Mesothelial cell of epicardium (in vitro differentiated cells): Measurements from ENCODE around the gene SHC3. TPM values are rescaled to one million over a fixed set of nuclear protein-coding genes. Genes with fewer than 3 reads are reported as not detected.

Experiments used
- DNase-seq, 2 experiments: peaks; one replicate each; pipeline ENCODE4 v3.0.0; 2021; ENCODE audit warnings: low spot score in 2 of 2; ENCODE audit not compliant: unreplicated experiment in 2 of 2
- H3K27ac Mint-ChIP-seq: 2 replicates; pipeline ENCODE4 v1.8.0; 2021; ENCODE audit warnings: mixed read lengths
- H3K27me3 Mint-ChIP-seq: 2 replicates; pipeline ENCODE4 v1.8.0; 2021; ENCODE audit warnings: low read depth, mixed read lengths
- H3K36me3 Mint-ChIP-seq: 2 replicates; pipeline ENCODE4 v1.8.0; 2021; ENCODE audit warnings: mixed read lengths
- H3K4me1 Mint-ChIP-seq: 2 replicates; pipeline ENCODE4 v1.8.0; 2021; ENCODE audit warnings: mixed read lengths
- H3K4me3 Mint-ChIP-seq: 2 replicates; pipeline ENCODE4 v1.8.0; 2021; ENCODE audit warnings: mild to moderate bottlenecking, moderate library complexity, mixed read lengths
- H3K9me3 Mint-ChIP-seq: 2 replicates; pipeline ENCODE4 v1.8.0; 2021; ENCODE audit warnings: mixed read lengths
- total RNA-seq: library from RNA; stranded (reverse); gene quantifications from 3 replicates; pipeline ENCODE4 v1.2.1, GENCODE V29; 2021
- TF ChIP-seq, protein P1 (sequence below): fragments of 200-600 bp; sonication (generic); IDR thresholded peaks from one replicate; pipeline ENCODE4 v1.5.0; 2021; ENCODE audit warnings: antibody characterized with exemption; ENCODE audit not compliant: unreplicated experiment

SHC3 gene
- total RNA-seq, 1 donor from 2014 or later = 2.1 TPM

DNA sequence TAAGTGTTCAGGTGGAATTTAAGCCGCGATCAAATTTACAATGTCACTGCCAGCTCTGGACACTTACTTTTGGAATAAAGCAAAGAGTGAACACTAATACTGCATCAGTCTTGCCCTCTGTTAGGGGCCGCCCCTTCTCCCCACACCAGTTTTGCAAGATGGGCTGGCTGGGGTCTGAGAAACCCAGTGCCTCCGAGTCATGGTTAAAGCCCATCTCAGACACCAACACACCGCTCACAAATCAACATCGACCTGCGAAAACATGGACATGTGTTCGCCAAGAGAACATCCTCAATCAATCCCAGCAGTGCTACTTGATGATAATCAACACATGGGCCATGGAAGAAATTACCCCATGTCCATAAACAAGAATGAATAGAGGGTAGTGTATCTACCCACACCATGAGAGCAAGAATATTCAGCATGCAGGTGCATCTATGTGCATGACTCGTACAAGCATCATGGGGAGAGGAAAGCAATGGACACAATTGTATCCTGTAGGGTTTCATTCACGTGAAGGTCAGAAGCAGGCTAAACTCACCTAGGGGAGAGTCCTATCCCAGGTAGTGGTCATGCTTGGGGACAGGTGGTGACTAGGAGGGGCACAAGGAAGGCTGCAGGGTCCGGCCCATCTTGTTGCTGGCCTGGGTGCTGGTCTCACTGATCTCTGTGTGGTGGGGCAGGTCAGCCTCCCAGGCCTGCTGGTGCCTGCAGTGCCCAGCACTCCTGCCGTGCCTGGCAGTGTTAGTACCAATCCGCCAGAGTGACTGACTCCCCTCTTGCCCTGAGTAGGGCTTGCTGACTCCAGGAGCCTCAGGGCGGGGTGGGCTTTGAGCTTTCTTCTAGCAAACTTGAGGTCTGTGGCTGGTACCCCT, 182.3 kb downstream of the SHC3 start:
- TF ChIP-seq, protein P1, sequence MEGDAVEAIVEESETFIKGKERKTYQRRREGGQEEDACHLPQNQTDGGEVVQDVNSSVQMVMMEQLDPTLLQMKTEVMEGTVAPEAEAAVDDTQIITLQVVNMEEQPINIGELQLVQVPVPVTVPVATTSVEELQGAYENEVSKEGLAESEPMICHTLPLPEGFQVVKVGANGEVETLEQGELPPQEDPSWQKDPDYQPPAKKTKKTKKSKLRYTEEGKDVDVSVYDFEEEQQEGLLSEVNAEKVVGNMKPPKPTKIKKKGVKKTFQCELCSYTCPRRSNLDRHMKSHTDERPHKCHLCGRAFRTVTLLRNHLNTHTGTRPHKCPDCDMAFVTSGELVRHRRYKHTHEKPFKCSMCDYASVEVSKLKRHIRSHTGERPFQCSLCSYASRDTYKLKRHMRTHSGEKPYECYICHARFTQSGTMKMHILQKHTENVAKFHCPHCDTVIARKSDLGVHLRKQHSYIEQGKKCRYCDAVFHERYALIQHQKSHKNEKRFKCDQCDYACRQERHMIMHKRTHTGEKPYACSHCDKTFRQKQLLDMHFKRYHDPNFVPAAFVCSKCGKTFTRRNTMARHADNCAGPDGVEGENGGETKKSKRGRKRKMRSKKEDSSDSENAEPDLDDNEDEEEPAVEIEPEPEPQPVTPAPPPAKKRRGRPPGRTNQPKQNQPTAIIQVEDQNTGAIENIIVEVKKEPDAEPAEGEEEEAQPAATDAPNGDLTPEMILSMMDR = no peak
- DNase-seq = no peak
- H3K4me3 Mint-ChIP-seq = no peak overlapping the region
- H3K27me3 Mint-ChIP-seq = peaks cover 12% of the 10 kb centered on the region
- no peak overlapping the region for H3K27ac Mint-ChIP-seq
- H3K4me1 Mint-ChIP-seq = peaks cover 45% of the 10 kb centered on the region
- H3K36me3 Mint-ChIP-seq = no peaks in the 10 kb centered on the region
- H3K9me3 Mint-ChIP-seq = no peaks in the 10 kb centered on the region

DNA sequence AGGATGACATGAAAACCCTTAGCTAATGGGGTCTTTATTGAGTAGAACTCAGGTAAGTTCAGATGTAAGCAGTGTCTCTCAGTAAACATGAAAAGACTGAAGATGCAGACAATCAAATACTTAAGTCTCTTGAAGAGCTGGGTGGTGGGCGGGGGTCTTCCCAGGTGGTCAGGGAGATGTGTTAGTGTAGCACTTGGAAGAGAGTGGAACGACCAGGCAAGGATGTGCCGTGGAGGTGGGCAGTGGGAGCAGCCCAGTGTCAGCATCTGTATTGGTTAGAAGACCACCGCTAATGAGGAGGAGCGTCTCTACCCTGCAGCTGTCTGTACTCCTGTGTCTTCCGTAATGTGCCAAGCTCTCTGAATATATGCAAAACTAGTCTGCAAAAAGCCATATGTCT, 183.0 kb downstream of the SHC3 start:
- peak overlapping the region; percentile 85 for H3K4me3 Mint-ChIP-seq
- no peaks in the 10 kb centered on the region for H3K9me3 Mint-ChIP-seq
- H3K27me3 Mint-ChIP-seq = peaks cover 12% of the 10 kb centered on the region
- no peaks in the 10 kb centered on the region for H3K36me3 Mint-ChIP-seq
- DNase-seq = no peak
- TF ChIP-seq, protein P1 = no peak
- peaks cover 42% of the 10 kb centered on the region for H3K4me1 Mint-ChIP-seq
- no peak overlapping the region for H3K27ac Mint-ChIP-seq

DNA sequence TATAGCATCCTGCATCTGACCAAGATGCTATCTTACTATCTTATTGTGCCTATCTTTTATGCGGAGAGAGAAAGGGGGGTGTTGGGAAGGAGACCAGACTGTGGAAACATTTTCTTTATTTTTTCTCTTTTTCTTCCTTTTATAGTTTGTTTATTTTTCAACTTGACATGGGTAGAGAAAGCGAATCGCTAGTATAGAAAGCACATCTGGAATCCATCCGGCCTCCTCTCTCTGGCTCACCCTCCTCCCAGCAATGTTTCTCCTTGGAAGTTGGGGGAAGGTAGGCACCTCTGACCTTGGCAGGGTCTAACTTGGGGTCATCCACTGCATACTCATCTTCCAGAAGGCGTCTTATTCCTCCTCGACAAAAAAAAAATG, 183.4 kb downstream of the SHC3 start:
- H3K36me3 Mint-ChIP-seq = no peaks in the 10 kb centered on the region
- TF ChIP-seq, protein P1 = no peak
- peak overlapping the region; percentile 85 for H3K4me3 Mint-ChIP-seq

DNA sequence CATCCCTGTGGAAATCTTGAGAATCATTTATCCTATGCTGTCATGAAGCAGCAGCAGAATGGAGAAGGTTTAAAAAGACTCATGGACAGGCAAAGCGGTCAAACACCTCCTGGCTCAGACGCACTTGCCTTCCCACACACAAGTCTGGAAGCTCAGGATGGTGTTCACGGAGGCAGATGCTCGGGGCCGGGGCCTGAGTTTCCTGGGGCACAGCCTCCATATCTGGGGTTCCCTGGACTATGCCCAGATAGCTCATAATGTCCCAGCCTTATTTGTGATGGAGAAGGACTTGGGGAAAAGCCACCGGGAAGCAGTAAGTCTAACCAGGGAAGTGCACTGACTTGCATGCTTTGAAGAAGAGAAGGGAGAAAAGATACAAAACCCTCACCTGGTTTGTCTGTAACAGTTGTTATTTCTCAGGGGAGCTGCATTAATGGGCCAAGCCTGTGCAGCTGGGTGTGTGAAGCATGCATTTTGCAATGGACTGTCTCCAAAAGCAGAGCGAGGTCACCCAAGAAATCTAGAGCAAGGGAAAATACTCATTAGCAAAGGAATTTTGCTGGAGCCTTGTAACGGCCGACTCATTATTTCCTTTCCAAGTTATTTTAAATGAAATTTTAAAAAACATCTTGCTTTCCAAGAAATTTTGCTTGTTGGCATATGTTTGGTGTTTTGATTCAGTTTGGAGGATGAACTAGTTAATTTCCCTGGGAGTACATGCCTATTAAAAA, 184.0 kb downstream of the SHC3 start:
- peak overlapping the region; percentile 85 for H3K4me3 Mint-ChIP-seq
- H3K4me1 Mint-ChIP-seq = peaks cover 40% of the 10 kb centered on the region
- TF ChIP-seq, protein P1 = no peak
- H3K27me3 Mint-ChIP-seq = peaks cover 12% of the 10 kb centered on the region
- no peaks in the 10 kb centered on the region for H3K36me3 Mint-ChIP-seq
- H3K9me3 Mint-ChIP-seq = no peaks in the 10 kb centered on the region
- H3K27ac Mint-ChIP-seq = peak overlapping the region; percentile 62
- no peak for DNase-seq

More for the DNA sequence above, 183.4 kb downstream of the SHC3 start:
- no peaks in the 10 kb centered on the region for H3K9me3 Mint-ChIP-seq
- H3K27me3 Mint-ChIP-seq = peaks cover 12% of the 10 kb centered on the region
- DNase-seq = no peak
- peaks cover 41% of the 10 kb centered on the region for H3K4me1 Mint-ChIP-seq
- H3K27ac Mint-ChIP-seq = peak overlapping the region; percentile 36

DNA sequence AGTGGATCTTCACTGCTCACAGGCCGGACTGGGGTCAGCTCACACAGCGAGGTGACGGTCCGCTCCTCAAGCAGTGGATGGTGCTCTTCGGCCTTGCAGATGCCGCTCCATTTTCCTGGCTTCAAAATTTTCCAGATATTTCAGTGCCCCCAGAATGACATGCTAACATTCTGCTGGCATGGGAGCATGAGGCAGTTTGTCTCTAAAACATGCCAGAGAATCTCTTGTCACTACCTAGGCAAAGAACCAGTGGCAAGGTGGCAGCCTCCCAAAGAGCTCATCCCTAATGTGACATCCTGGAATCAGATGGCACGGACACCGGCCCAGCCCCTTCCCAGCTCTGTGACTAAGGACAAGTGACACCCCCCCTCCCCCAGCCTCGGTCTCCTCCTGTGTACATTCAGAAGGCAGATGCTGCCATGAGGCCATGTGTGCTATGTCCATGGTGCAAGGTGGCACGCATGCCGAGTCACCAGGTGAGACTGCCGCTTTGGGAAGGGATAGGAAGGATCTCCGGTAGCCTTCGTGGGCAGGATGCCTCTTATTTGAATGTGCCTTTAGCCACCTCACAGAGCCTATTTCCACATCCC, 184.7 kb downstream of the SHC3 start:
- Mint-ChIP-seq H3K4me1 (peaks cover 41% of the 10 kb centered on the region), H3K36me3 (no peaks in the 10 kb centered on the region), H3K9me3 (no peaks in the 10 kb centered on the region), H3K27me3 (peaks cover 12% of the 10 kb centered on the region), H3K27ac (no peak overlapping the region), H3K4me3 (peak overlapping the region; percentile 85)
- no peak for DNase-seq
- TF ChIP-seq, protein P1 = no peak
